HG03378 (cell line): Measurements from ENCODE around the gene RPN1.
"Not testable (repeated sequence)": the region's sequence is repeated elsewhere in the genome, so short reads cannot be mapped to it uniquely, and the experiment has no call there.

Source experiments
- ATAC-seq: cut with Tn5 transposase; IDR thresholded peaks from one replicate; pipeline ENCODE4 v1.9.1; 2021; ENCODE audit warnings: mild to moderate bottlenecking, moderate library complexity; ENCODE audit not compliant: unreplicated experiment

Gene RPN1

GRCh38 chr3:128653383-128653992 is 2.9 kb upstream of the RPN1 start:
- ATAC-seq = not testable (repeated sequence)

- no peak for ATAC-seq
Measured at GRCh38 chr3:128648940-128649663, 1.5 kb downstream of the RPN1 start.

GRCh38 chr3:128648402-128648801 is 2.2 kb downstream of the RPN1 start:
- no peak for ATAC-seq

- no peak for ATAC-seq
Measured at GRCh38 chr3:128647307-128647706, 3.3 kb downstream of the RPN1 start.

GRCh38 chr3:128634075-128634611 is 16.5 kb downstream of the RPN1 start:
- ATAC-seq = no peak

GRCh38 chr3:128632301-128632700 is 18.3 kb downstream of the RPN1 start:
- no peak for ATAC-seq

GRCh38 chr3:128629936-128630335 is 20.7 kb downstream of the RPN1 start:
- ATAC-seq = no peak

- ATAC-seq = no peak
Measured at GRCh38 chr3:128625409-128625945, 25.1 kb downstream of the RPN1 start.

- ATAC-seq = no peak
Measured at GRCh38 chr3:128624526-128625138, 26.0 kb downstream of the RPN1 start.

GRCh38 chr3:128623762-128624176 is 26.8 kb downstream of the RPN1 start:
- ATAC-seq = no peak

GRCh38 chr3:128621931-128622330 is 28.7 kb downstream of the RPN1 start:
- no peak for ATAC-seq

GRCh38 chr3:128621234-128621633 is 29.4 kb downstream of the RPN1 start:
- ATAC-seq = no peak

GRCh38 chr3:128620268-128620691 is 30.3 kb downstream of the RPN1 start:
- no peak for ATAC-seq

GRCh38 chr3:128619146-128619890 is 31.3 kb downstream of the RPN1 start:
- no peak for ATAC-seq

GRCh38 chr3:128618398-128618726 is 32.3 kb downstream of the RPN1 start:
- no peak for ATAC-seq

GRCh38 chr3:128617557-128618397 is 32.8 kb downstream of the RPN1 start:
- peak; percentile 70 for ATAC-seq

GRCh38 chr3:128617270-128617556 is 33.4 kb downstream of the RPN1 start:
- ATAC-seq = no peak

- ATAC-seq = no peak
Measured at GRCh38 chr3:128616516-128617269, 33.9 kb downstream of the RPN1 start.

- no peak for ATAC-seq
Measured at GRCh38 chr3:128614076-128614475, 36.5 kb downstream of the RPN1 start.
